GM12878 (cell line): ENCODE data around the gene PSAPL1. TPM values are rescaled to one million over a fixed set of nuclear protein-coding genes. Genes with fewer than 3 reads are reported as not detected.

Source experiments
- ATAC-seq: fragments of 200-7000 bp; cut with Tn5 transposase; 3 replicates; pipeline ENCODE4 v1.9.1; 2020; ENCODE audit warnings: mild to moderate bottlenecking, moderate library complexity
- BruUV-seq: library from RNA; stranded (reverse); fragments of 400-500 nt; replicated peaks from 2 replicates; lab custom pipeline; 2021; lab: Mats Ljungman, UMichigan
- CTCF ChIA-PET: fragments of 300-600 bp; sonication (Branson Sonifier 250); formaldehyde crosslinking; extraction: SDS; loops from one replicate; lab custom pipeline; 2021; ENCODE audit warnings: inconsistent platforms; lab: Yijun Ruan, JAX
- POLR2A ChIA-PET: fragments of 350-600 bp; formaldehyde crosslinking; extraction: SDS; loops from one replicate; lab custom pipeline; 2021; ENCODE audit warnings: inconsistent platforms; lab: Charles Lee
- RAD21 ChIA-PET: fragments of 300-600 bp; sonication (Branson Sonifier 250); formaldehyde crosslinking; loops from one replicate; lab custom pipeline; 2023; ENCODE audit warnings: antibody characterized with exemption; ENCODE audit not compliant: unreplicated experiment; lab: Charles Lee
- SMC1A ChIA-PET: fragments of 300-600 bp; sonication (Branson Sonifier 250); formaldehyde crosslinking; loops from one replicate; lab custom pipeline; 2023; ENCODE audit not compliant: unreplicated experiment, uncharacterized antibody; lab: Charles Lee
- DNase-seq: peaks from one replicate; pipeline ENCODE4 v3.0.0-alpha.2; 2011; ENCODE audit warnings: low read depth, low spot score
- FAIRE-seq: peaks from 3 replicates; lab custom pipeline; 2011; peaks lifted over from hg19 to GRCh38; lab: Jason Lieb, UNC
- H2AFZ ChIP-seq: 2 replicates; pipeline ENCODE4 v1.6.0; 2011; ENCODE audit warnings: low read depth, low read length, control low read depth; ENCODE audit not compliant: control insufficient read depth
- H3K27ac ChIP-seq: 2 replicates; pipeline ENCODE4 v1.5.1; 2011; ENCODE audit warnings: control low read depth; ENCODE audit not compliant: control insufficient read depth, insufficient read depth
- H3K27me3 ChIP-seq, 2 experiments: replicated peaks in 1 of 2; 2 replicates each; pipeline versions ENCODE4 v1.6.0 to v1.6.1; 2011; ENCODE audit warnings: low read length in 1 of 2; ENCODE audit not compliant: control insufficient read depth in 2 of 2, insufficient read depth in 2 of 2
- H3K36me3 ChIP-seq, 2 experiments: 2 replicates each; pipeline ENCODE4 v1.5.1; 2011; ENCODE audit warnings: low read length in 1 of 2; ENCODE audit not compliant: control insufficient read depth in 2 of 2, insufficient read depth in 2 of 2
- H3K4me1 ChIP-seq: 2 replicates; pipeline ENCODE4 v1.6.1; 2011; ENCODE audit warnings: mild to moderate bottlenecking, low read length, moderate library complexity, mixed read lengths; ENCODE audit not compliant: control insufficient read depth, insufficient read depth
- H3K4me2 ChIP-seq: 2 replicates; pipeline ENCODE4 v1.6.0; 2011; ENCODE audit warnings: control low read depth; ENCODE audit not compliant: control insufficient read depth, insufficient read depth
- H3K4me3 ChIP-seq: fragments of 200-600 bp; sonication (generic); 2 replicates; pipeline ENCODE4 v1.5.1; 2016
- H3K79me2 ChIP-seq: 2 replicates; pipeline ENCODE4 v1.6.0; 2011; ENCODE audit warnings: low read length; ENCODE audit not compliant: control insufficient read depth, insufficient read depth
- H3K9ac ChIP-seq: 2 replicates; pipeline ENCODE4 v1.8.0; 2011; ENCODE audit warnings: low read length, control low read depth, mixed read lengths; ENCODE audit not compliant: control insufficient read depth, insufficient read depth
- H3K9me3 ChIP-seq: replicated peaks from 3 replicates; pipeline ENCODE4 v1.5.1; 2011; ENCODE audit warnings: mild to moderate bottlenecking, low read length; ENCODE audit not compliant: control insufficient read depth, insufficient read depth
- H4K20me1 ChIP-seq: 2 replicates; pipeline ENCODE4 v1.6.0; 2011; ENCODE audit not compliant: control insufficient read depth, insufficient read depth
- TBL1XR1 ChIP-seq: IDR thresholded peaks from 2 replicates; pipeline ENCODE4 v1.6.1; 2012; ENCODE audit warnings: low read depth, low read length, improper control_type of control experiment
- TCF12 ChIP-seq: IDR thresholded peaks from 2 replicates; pipeline ENCODE4 v1.6.1; 2011; ENCODE audit warnings: low read depth, mild to moderate bottlenecking, low read length
- WGBS: methylation state at CpG from one replicate; pipeline ENCODE4 v1.1.6; 2016; ENCODE audit warnings: low lambda C conversion rate; ENCODE audit not compliant: insufficient replicate concordance, insufficient coverage; ENCODE audit errors: missing lambda C conversion rate; 5-methylcytosine and 5-hydroxymethylcytosine counted together
- in situ Hi-C: fragments of 300-500 bp; cut with MboI; formaldehyde crosslinking; loops from 9 replicates; pipeline ENCODE4 v1.14.3; 2018; ENCODE audit warnings: mixed read lengths
- intact Hi-C: fragments of 100-400 bp; cut with micrococcal nuclease; formaldehyde crosslinking; loops from one replicate; pipeline ENCODE4 v1.14.2; 2022; ENCODE audit not compliant: unreplicated experiment
- polyA plus RNA-seq, 11 experiments: library from polyadenylated mRNA; depleted of rRNA in 4 of 11; unstranded in 6 of 11; stranded (reverse) in 5 of 11; fragments of >200 nt; fragmentation: Nextera tagmentation in 4 of 11; fragmentation: Illumina TruSeq in 1 of 11; extraction: Ambion mirVana in 4 of 11; extraction: Trizol in 1 of 11; gene quantifications; 1 replicate in 1 of 11; 2 replicates in 10 of 11; pipeline versions ENCODE4 v1.2.1 to v1.2.3, GENCODE V29; 2011 to 2016; ENCODE audit warnings: inconsistent platforms in 2 of 11, missing spikeins in 2 of 11, low read depth in 1 of 11
- total RNA-seq, 4 experiments: library from RNA; depleted of rRNA in 3 of 4; stranded (reverse); fragments of >200 nt in 3 of 4; fragmentation: Illumina TruSeq in 1 of 4; extraction: Trizol in 1 of 4; gene quantifications; 2 replicates each; pipeline versions ENCODE4 v1.2.1 to v1.2.3, GENCODE V29; 2013 to 2021
- TF ChIP-seq, protein P1 (sequence below): IDR thresholded peaks from 2 replicates; pipeline ENCODE4 v1.6.1; 2011; ENCODE audit warnings: low read depth, mild to moderate bottlenecking, low read length, moderate library complexity, borderline replicate concordance; ENCODE audit errors: extremely low read depth
- TF ChIP-seq, protein P2 (sequence below): IDR thresholded peaks from 2 replicates; pipeline ENCODE4 v1.6.1; 2012; ENCODE audit warnings: low read depth, low read length, improper control_type of control experiment
- TF ChIP-seq, protein P3 (sequence below): fragments of 450-650 bp; formaldehyde crosslinking; IDR thresholded peaks from 2 replicates; pipeline ENCODE4 v1.4.0; 2022; ENCODE audit warnings: mild to moderate bottlenecking, moderate library complexity

PSAPL1 gene
- total and polyA plus RNA-seq, 10 of the 15 experiments (the other 5 are each of a cell fraction or from before 2014, with no cell fraction given) = not detected

DNA sequence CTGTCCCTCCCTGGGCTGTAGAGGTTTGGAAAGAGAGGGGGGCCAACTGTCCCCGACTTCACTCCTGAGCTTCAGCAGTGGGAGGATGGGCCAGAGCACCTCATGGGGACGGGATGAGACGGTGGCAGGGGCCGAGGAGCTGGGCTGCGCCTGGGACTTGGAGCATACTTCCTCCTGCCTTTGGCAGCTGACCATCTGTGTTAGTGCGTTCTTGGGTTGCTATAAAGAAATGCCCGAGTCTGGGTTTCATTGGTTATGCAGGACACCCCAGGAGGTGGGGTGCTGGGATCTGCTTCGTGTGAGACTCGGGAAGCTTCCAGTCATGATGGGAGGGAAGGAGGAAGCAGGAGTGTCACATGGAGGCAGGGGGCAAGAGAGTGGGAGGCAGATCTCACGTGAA lies 7.4 kb downstream of the PSAPL1 start:
- in situ Hi-C loops (no loop called here), intact Hi-C loops (no loop called here)
- TF ChIP-seq TBL1XR1 = no peak
- TF ChIP-seq, protein P1, sequence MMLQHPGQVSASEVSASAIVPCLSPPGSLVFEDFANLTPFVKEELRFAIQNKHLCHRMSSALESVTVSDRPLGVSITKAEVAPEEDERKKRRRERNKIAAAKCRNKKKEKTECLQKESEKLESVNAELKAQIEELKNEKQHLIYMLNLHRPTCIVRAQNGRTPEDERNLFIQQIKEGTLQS = no peak
- TF ChIP-seq, protein P2, sequence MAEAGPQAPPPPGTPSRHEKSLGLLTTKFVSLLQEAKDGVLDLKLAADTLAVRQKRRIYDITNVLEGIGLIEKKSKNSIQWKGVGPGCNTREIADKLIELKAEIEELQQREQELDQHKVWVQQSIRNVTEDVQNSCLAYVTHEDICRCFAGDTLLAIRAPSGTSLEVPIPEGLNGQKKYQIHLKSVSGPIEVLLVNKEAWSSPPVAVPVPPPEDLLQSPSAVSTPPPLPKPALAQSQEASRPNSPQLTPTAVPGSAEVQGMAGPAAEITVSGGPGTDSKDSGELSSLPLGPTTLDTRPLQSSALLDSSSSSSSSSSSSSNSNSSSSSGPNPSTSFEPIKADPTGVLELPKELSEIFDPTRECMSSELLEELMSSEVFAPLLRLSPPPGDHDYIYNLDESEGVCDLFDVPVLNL = no peak
- no peak for TF ChIP-seq TCF12
- TF ChIP-seq, protein P3, sequence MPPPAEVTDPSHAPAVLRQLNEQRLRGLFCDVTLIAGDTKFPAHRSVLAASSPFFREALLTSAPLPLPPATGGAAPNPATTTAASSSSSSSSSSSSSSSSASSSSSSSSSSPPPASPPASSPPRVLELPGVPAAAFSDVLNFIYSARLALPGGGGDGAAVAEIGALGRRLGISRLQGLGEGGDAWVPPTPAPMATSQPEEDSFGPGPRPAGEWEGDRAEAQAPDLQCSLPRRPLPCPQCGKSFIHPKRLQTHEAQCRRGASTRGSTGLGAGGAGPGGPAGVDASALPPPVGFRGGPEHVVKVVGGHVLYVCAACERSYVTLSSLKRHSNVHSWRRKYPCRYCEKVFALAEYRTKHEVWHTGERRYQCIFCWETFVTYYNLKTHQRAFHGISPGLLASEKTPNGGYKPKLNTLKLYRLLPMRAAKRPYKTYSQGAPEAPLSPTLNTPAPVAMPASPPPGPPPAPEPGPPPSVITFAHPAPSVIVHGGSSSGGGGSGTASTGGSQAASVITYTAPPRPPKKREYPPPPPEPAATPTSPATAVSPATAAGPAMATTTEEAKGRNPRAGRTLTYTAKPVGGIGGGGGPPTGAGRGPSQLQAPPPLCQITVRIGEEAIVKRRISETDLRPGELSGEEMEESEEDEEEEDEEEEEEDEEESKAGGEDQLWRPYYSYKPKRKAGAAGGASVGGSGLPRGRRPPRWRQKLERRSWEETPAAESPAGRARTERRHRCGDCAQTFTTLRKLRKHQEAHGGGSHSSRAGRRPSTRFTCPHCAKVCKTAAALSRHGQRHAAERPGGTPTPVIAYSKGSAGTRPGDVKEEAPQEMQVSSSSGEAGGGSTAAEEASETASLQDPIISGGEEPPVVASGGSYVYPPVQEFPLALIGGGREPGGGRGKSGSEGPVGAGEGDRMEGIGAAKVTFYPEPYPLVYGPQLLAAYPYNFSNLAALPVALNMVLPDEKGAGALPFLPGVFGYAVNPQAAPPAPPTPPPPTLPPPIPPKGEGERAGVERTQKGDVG (CRISPR knock-in tag) = no peak
- WGBS = 31% methylated on average over 9 of the region's 10 CpGs
- Histone ChIP-seq H3K36me3 (no peaks in the 10 kb centered on the region), H3K4me2 (no peak overlapping the region), H3K27ac (no peak overlapping the region), H3K4me1 (no peaks in the 10 kb centered on the region), H3K79me2 (no peaks in the 10 kb centered on the region), H3K9me3 (no peaks in the 10 kb centered on the region), H3K9ac (no peak overlapping the region), H3K4me3 (no peak overlapping the region), H2AFZ (no peak overlapping the region), H3K27me3 (no peaks in the 10 kb centered on the region), H4K20me1 (no peaks in the 10 kb centered on the region)
- SMC1A ChIA-PET = no interaction called here
- no TSS peak for BruUV-seq
- FAIRE-seq (no peak), ATAC-seq (no peak), DNase-seq (no peak)
- POLR2A ChIA-PET = no interaction called here
- CTCF ChIA-PET = no interaction called here
- RAD21 ChIA-PET = no interaction called here
